NCI-H1105 (cell line): Measurements from ENCODE around the gene SRRM2.

Experiments
- DNase-seq: peaks from one replicate; lab custom pipeline; 2025; lab: John Stamatoyannopoulos, UW

Gene SRRM2

DNA sequence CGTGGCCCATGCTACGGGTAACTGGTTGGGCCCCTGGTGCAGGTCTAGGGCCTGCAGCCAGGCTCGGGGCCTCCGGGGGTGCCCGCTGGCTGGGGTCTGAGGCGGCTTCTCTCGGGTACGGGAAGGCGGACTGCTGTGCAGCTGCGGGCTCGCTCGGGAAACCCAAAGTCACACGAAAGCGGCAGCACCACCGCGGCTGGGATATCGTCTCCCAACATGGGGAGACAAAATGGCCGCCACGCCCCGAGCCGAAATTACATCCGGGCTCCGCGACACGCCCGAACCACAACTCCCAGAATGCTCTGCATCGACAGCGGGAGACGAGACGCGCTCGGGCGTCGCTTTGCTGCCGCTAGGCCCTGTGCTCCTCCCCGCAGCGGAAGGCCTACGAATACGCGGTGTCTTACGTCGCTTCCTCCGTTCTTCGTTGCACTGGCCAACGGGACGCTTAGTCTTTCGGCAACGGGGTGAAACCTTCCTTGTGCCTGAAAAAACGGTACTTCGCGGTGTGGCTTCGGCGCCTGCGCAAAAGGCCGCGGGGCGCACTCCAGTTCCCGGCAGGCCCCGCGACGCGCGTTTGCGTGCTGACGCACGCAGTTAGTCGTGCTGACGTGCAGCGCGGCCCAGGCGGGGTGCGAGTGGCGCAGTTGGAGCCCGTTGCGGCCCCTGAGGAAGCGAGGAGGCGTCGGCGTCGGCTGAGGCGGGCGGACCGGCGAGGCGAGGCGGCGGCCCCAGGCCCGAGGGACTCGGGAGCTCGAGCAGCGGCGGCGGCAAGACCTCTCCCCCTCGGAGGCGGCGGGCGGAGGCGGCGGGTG lies at the start of gene SRRM2:
Gene SRRM2 (plus strand): TSS at position 604 of the 815 bp plus-strand sequence. CDS start 3,727 bp downstream, outside the sequence.
- peak; percentile 72 for DNase-seq

- DNase-seq: no peak
Measured at GRCh38 chr16:2702871-2703745, 49.3 kb upstream of the SRRM2 start.

DNA sequence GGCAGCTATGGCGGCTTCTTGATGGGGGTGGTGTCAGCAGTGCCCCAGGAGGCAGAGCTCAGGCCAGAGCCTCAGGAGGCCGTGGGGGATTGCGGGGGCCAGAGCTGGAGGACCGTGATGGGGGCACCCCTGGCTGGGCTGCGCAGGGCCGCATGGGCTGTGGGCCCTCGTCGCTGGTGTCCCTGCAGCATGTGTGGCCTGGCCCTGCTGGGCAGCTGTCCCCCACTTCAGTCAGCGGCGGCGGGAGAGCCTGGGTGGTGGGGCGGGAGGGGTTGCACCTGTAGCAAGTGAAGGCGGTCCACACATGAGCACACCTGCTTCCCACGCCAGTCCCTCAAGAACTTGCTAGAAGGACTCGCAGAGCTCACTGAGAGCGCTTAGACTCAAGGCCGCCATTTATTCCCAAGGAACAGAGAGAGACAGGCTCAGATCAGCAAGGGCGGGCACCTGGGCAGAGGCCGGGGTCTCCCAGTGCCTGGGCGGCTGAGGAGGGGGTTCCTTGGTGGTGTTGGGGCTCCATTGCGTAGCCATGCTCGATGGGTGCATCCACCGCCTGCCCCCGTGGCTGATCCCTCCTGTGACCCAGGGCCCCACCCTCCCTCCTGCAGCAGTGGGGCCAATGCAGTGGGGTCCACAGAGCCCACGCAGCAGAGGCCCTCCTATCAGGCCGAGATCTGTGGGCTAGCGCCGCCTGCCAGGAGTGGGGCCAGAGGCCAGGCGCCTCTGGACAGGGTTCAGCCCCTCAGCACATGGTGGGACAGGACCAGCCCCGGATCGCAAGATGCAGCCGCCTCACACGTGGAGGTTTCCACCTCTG lies 48.1 kb upstream of the SRRM2 start:
- DNase-seq: no peak

DNA sequence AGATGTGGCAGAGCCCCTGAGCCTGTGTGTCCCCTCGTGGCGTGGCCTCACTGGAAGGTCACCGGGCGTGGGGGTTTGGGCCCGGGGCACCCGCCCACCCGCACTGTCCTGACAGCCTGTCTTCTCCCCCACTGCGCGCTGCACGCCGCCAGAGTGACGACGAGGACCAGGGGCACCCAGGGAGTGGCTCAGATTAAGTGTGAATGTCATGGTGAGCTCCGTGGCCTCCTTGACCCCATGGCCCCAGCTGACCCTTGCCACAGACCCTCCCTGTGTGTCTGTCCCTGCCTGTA lies 47.5 kb upstream of the SRRM2 start:
- no peak for DNase-seq

DNA sequence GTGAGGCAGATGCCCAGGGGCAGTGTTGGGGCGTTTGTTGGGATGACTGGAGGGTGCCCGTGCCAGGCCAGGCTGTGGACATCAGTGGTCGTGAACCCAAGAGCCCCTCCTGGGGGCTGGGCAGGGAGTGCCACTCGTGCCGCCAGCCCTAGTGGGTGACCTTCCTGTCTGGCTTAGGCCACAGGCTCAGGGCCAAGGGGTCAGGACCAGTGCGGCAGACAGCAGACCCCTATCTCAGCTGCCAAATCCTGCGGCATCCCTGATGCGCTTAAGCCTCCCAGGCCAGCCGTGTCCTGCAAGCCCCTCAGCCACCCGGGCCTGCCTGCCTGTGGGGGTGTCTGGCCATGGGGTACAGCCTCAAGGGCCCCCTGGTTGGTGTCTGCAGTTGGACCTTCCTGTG lies 47.1 kb upstream of the SRRM2 start:
- no peak for DNase-seq

DNA sequence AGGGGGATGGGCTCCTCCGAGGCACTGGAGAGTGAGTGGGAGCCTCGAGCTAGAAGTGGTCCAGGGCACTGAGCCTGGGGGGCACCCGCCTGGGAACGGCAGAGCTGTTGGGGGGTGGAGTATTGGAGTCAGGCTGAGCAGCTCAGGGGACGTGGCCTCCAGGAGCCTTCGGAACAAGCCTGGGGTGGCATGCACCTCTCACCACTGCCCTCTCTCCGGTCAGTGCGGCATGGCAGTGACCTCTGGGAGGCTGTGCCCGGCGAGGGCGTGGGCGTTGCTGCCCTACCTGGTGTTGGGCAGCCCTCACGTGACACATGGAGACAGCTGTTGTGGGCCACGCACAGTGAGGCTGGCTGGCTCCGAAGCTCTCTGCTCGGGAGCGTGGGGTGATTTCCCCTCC lies 46.4 kb upstream of the SRRM2 start:
- no peak for DNase-seq

- no peak for DNase-seq
Measured at GRCh38 chr16:2706611-2707311, 45.7 kb upstream of the SRRM2 start.

DNA sequence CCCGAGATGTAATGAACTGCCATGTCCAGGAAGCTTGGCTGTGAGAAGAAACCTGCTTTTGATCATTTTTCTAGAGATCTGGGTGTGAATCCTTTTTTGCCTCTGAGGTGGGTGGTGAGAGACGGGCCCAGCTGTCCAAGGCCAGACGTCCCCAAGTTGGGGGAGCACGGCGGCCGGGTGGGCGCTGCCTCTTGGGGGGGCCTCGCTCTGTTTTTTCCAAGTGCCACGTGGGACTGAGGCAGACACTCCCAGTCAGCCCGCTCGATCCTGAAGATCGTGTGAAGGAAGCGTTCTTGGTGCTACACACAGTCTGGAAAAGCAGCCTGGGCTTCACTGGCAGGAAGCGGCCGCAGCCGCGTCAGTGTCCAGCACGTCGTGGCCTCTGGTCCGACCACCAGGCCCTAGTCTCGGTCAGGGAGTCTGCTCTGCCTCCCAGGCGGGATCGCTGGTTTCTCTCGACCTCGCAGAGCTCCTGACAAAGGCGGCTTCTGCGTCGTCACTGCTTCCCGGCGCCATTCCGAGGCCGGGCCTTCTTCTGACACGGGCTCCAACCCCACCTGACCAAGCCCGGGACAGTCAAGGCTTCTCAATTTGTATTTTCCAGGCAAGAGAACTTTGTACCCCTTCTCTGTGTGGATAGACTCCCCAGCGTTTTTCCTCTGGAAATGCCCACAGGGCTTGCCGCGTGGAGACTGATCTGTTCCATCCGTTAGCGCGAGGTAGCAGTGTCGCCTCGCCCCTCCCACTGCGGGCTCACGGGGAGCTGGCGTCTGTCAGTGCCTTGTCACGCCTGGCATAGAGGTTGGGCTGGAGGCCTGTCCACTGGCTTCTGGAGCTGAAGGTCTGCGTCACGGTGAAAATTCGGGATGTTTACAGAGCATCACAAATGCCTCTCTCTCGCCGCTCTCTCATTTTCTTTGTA lies 44.8 kb upstream of the SRRM2 start:
- DNase-seq: no peak

GRCh38 chr16:2708290-2708639 lies 44.2 kb upstream of the SRRM2 start:
- no peak for DNase-seq

DNA sequence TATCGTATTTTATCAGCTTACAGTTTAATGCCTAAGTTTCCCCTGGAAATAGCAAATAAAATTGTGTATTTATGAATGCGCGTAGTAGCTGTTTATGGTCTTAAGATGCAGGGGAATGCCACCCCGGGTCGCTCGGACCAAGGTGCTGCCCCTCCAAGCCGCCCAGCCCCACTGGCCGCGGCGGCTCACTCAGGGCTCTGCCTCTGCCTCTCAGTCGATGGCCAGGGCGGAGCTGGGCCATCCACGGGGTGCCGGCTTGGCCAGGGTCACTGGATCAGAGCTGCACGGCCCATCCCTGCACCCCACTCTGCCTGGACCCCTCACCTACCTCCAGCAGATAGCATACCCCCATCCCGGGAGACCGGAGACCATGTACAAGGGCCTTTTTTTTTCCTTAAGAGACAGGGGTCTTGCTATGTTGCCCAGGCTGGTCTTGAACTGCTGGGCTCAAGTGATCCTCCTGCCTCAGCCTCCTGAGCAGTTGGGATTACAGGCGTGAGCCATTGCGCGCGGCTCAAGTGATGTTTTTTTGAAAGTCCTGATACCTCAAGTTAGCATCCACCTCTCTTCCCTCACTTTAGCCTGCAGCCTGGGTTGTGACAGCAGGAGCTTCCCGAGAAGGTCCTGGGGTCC lies 43.4 kb upstream of the SRRM2 start:
- no peak for DNase-seq

GRCh38 chr16:2709588-2709984 lies 42.9 kb upstream of the SRRM2 start:
- no peak for DNase-seq

DNA sequence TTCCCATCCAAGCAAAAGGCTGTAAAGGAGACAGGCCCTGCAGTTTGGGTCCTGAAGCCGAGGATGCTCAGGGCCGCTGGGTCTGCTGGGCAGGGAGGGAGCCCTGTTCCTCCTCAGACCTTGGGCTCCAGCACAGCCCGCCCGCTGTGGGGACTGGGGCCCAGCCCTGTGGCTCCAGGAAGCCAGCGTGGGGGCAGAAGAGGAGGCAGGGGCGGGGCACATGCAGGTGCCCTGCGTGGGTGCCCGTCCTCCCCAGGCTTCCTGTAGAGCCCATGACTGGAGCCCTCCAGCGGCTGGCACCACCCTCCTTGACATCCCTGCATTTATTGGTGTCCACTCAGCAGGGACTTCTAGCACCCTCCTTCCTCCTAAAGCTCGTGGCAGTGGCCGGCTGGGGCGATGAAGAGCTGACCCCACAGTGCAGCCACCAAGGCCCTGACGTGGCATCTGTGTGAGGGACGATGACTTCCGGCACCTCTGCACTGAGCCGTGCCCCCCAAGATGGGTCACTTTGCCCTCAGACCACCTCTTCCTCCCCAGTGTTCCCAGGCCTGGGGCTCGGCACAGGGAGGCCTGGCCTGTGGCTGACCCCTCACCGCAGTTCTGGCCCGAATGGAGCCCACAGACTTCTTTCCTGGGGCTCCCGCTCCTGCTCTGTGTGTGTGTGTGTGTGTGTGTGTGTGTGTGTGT lies 42.3 kb upstream of the SRRM2 start:
- no peak for DNase-seq

- no peak for DNase-seq
Measured at GRCh38 chr16:2710711-2711231, 41.7 kb upstream of the SRRM2 start.

GRCh38 chr16:2711370-2712062 lies 40.9 kb upstream of the SRRM2 start:
- DNase-seq: no peak

DNA sequence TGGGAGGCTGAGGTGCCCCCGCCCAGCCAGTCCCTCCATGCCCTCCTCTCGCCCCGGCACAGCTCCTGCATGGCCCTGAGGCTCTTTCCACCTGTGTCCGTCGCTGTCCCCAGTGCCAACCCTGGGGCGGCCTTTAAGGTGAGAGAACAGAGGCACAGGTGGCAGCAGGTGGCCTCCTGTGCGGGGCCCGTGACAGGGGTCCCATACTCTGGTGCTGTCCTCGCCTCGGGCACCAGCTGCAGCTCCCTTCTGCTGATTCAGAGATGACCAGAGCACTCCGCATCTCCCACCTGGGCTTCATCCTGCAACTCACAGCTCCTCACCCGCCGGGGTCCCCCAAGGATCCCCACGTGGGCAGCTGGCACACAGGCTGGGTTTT lies 40.4 kb upstream of the SRRM2 start:
- DNase-seq: no peak

GRCh38 chr16:2712546-2712945 lies 39.9 kb upstream of the SRRM2 start:
- DNase-seq: no peak

- no peak for DNase-seq
Measured at GRCh38 chr16:2713523-2713922, 38.9 kb upstream of the SRRM2 start.

DNA sequence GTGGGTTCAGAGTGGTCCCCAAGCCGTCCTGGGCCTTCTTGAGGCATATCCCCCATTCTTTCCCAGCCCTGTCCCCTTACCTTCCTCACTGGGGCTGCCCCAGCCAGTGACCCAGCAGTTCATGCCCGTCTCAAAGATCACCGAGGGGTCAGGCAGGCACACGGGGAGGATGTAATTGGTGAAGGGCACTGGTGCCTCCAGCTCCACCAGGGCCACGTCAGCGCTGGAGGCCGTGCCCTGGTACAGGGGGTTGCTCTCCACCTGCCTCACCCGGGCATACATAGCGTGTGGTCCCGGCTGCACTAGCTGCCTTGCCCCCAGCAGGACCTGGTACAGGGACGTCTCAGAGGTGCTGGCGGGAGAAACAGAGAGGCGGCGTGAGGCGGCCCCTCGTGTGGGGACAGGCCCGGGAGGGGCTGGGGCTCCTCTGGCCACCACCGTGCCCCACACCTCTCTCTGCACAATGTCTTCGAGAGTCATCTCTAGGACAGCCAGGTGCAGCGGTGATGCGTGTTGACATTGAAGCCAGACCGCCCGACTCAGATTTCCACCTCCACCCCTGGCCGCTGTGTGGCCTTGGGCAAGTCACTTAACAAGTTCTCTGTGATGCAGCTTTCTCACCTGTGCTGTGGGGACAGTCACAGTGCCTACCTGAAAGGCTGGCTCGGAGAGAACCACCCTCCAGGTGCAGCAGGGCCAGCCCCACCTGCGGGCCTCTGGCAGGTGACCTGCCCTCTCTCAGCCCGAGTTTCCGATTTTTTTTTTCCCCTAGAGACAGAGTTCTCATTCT lies 38.3 kb upstream of the SRRM2 start:
- no peak for DNase-seq
